GM12891 (cell line): ENCODE data around the gene TRAPPC3.
A peak's percentile ranks its signal among the peaks of the same experiment; 100 is the strongest.
"Not testable (repeated sequence)": the region's sequence is repeated elsewhere in the genome, so short reads cannot be mapped to it uniquely, and the experiment has no call there.

Experiments used
- DNase-seq: peaks from one replicate; pipeline ENCODE4 v3.0.0; 2011; ENCODE audit warnings: low spot score; ENCODE audit not compliant: insufficient read length
- FAIRE-seq: peaks from 2 replicates; lab custom pipeline; 2011; peaks lifted over from hg19 to GRCh38; lab: Jason Lieb, UNC
- PAX5 ChIP-seq: IDR thresholded peaks from 2 replicates; pipeline ENCODE4 v1.6.1; 2011; ENCODE audit warnings: low read length, moderate library complexity, mild to moderate bottlenecking; ENCODE audit not compliant: insufficient read depth, severe bottlenecking
- POLR2A ChIP-seq: IDR thresholded peaks from 2 replicates; pipeline ENCODE4 v1.6.1; 2011; ENCODE audit warnings: low read depth, low read length, control low read depth
- POLR2AphosphoS5 ChIP-seq: IDR thresholded peaks from 2 replicates; pipeline ENCODE4 v1.6.1; 2011; ENCODE audit warnings: low read depth, low read length, control low read depth
- POU2F2 ChIP-seq: IDR thresholded peaks from 2 replicates; pipeline ENCODE4 v1.6.1; 2011; ENCODE audit warnings: low read depth, mild to moderate bottlenecking, control low read depth, low read length, moderate library complexity
- SPI1 ChIP-seq: IDR thresholded peaks from 2 replicates; pipeline ENCODE4 v1.6.1; 2011; ENCODE audit warnings: low read depth, low read length, control low read depth
- TAF1 ChIP-seq: IDR thresholded peaks from 2 replicates; pipeline ENCODE4 v1.6.1; 2011; ENCODE audit warnings: low read depth, low read length, control low read depth

Gene TRAPPC3

DNA sequence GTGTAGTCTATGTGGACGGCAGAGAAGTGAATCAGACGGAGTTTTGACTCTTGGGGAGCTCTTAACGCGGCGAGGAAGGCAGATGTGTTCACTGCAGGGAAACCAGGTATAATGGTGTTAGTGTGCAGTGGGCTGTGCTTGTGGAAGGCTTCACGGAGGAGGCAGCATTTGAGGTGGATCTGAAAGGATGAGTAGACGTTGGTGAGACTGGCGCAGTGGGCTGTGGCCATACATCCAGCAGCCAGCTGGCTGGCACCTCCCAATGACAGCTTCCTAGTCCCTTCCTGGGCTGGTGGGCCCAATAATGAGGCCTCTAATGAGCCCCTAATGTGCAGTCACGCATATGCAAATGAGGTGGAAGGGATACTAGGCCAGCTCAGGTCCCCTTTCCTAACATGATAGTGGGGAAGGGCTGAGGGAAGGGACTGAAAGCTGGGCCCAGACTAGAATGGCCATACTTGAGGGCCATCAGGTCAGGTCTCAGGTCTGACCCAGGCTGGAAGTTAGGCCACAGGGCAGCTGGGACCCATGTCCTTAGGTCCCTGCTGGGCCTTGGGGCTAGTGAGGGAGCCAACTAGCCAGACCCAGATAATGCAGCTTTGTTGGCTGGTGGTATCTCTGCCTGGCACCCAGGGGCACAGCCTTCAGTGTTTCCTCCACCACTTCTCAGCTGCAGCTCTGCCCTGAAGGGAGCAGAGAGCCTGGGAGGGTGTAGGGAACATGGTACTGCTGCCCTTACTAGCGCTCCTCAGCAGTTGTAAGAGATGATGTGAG is 10.5 kb upstream of the TRAPPC3 start:
- FAIRE-seq, result no peak

DNA sequence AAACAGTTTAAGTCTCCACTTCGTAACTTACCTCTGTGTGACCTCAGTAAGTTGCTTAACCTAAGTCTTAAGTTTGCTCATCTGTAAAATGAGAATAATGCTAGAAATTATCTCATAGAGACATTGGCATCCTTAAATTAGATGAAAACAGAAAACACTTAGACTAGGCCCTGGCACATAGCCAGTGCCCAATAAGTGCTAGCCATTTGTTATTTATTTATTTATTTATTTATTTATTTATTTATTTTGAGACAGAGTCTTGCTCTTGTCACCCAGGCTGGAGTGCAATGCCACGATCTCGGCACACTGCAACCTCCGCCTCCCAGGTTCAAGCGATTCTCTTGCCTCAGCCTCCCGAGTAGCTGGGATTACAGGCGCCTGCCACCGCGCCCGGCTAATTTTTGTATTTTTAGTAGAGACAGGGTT is 9.6 kb upstream of the TRAPPC3 start:
- not testable (repeated sequence) for FAIRE-seq, DNase-seq

More for the DNA sequence above, 10.5 kb upstream of the TRAPPC3 start:
- TF ChIP-seq TAF1 (no peak), SPI1 (no peak), POLR2AphosphoS5 (peak; percentile 20), POU2F2 (peak; percentile 88)
- DNase-seq, result no peak

DNA sequence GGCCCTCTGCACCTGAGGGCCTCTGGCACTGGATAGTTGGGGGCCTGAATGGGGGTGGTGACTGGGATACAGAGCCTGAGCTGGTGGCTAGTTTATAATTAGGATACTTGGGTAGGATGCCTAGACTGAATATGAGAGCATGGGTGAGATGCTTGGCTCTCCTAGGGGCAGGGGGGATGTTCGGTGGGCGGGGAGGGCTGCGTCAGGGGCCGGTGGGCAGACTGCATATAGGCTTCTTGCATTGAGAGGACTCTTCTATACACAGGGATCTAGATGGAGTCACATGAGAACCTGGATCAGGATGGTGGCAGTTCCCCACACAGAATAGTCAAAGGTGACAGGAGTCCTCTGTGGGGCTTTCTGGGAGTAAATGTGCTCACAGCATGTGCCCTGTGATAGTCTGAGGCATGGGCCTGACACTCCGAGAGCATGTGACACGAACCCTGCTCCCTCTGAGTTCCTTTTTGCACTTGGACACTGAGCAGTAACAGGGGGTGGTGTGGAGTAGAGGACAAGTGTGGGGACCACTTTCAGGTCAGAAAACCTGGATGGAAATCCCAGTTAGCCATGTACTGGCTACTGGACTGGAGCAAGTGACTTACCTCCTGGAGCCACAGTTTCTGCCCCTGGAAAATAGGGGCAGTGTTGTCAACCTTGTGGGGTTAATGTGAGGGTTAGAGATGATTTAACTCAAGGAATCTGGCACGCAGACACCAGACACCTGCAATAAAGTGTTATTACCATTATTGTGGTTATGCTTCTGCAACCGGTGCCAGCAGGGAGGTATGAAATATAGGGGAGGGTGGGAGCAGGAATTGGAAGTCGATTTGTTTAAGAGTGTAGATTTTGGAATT is 8.9 kb upstream of the TRAPPC3 start:
- TF ChIP-seq PAX5 (no peak), POLR2AphosphoS5 (no peak), SPI1 (no peak), TAF1 (no peak), POLR2A (no peak), POU2F2 (no peak)
- FAIRE-seq, result no peak
- no peak for DNase-seq

DNA sequence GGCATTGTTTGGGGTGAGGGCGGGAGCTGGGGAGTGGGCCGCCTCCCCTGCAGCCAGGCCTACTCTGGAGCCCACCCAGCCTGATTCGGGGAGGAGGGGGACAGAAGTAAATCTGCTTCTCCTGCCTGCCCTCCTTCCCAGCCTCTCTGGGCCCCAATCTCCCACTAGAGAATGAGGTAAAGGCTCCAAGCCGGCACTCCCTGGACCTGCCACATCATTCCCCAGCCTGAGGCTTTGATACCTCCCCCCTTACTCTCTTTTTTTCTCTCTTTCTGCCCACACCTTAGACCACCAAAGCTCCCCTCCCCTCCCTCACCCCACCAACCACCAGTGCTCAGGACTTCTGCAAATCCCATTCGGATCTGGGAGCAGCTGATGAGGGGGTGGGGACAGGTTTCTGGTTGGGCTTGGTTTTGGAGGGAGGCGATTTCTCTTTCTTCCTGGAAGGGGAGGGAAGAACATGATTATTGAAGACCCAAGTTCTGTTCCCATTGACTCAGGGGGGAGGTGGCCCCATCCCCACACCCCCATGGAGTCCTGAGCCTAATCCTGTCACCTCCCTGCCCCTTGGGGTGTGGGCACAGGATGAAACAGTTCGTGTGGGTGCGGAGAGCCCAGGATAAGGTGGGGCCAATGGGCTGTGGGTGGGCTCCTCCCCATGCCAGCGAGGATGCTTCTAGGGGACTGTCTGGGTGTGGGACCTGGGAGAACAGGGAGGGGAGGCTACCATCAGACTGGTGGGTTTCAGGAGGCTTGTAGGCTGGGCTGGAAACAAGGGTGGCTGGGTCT is 8.0 kb upstream of the TRAPPC3 start:
- TF ChIP-seq PAX5 (no peak), POLR2A (no peak), TAF1 (no peak), SPI1 (no peak), POU2F2 (no peak), POLR2AphosphoS5 (no peak)
- DNase-seq (no peak), FAIRE-seq (no peak)

DNA sequence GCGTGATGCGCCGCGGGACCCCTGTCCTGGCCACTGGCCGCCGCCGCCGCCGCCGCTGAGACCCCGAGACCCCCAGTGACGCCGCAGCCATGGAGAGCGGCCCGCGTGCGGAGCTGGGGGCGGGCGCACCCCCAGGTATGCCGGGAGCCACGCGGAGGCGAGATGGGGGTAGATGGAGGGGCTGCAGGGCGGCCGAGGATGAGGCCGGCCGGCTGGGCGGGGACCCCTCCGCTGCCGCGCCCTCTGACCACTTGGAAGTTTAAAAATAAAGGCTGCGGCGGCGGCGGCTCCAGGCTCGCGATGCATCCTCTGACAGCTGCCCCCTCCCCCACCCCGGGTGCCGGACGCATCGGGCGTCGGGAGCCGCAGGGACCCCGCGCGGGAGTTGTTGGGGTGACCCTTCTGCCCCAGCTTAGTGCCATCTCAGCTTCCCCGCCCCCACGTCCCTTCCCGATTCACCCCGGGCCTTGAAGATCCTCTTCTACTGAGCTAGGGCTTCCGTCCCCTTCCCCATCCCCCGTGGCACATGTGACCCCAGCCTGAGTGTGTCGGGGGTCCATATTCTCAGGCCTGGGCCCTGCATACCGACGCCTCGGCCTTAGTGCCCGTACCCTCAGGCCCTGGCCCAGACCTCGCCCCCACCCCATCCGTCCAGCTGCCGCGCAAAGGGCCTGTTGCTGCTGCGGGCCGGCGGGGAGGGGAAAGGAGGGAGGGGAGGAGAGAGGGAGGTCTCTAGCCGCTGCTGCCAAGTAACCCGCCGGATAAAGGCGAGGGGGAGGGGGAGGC is 7.2 kb upstream of the TRAPPC3 start:
- DNase-seq (peak; percentile 64), FAIRE-seq (peak; percentile 69)
- TF ChIP-seq POLR2A, result no peak
- no peak for TF ChIP-seq POU2F2
- no peak for TF ChIP-seq SPI1
- TF ChIP-seq TAF1, result no peak
- TF ChIP-seq POLR2AphosphoS5, result no peak; the same call in 1 of the 2 replicates
- no peak for TF ChIP-seq PAX5

DNA sequence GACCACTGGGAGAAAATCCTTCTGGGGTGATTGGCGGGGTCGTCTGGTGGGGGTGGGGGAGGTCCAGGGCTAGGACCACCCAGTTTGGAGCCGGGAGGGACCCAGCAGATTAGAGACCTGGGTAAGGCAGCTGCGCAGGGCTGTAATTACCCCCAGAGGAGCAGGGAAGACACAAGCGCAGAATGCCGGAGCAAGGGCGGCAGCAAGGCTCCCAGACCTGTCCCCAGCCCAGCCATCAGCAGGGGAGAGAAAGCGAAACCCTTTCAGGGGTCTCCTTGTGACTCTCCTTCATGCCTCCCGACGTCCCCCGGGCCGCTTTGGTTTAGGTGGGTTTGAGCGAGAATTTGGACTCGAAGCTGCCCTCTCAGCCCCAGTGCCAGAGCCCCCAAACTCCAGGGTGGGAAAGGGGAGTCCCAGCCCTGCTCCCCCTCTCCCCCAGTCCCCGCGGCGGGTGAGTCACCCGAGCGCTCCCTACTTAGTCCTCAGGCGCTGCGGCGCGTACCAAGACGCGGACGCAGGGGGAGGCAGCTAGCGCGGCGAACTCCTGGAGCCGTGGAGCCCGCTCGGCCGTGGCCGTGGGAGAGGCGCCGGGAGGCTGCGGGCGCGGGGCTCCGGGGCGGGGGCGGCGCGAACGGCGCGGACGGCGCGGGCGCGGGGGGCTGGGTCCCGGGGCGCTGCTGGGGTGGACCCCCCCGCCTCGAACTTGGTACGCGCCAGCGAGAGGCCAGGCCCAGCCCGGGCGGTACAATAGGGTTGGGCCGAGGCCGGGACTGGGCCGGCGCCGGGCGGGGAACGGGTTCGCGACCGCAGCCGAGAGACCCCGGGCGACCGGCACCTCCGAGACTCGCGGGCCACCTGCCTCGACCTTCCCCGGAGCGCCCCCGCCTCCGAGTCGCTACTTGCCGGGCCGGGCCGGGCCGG is 6.4 kb upstream of the TRAPPC3 start, which contains the start of gene MAP7D1:
MAP7D1 (plus strand) TSS at position 753 of the 921 bp plus-strand sequence. CDS start 258 bp downstream, outside the sequence.
- TF ChIP-seq TAF1 (peak; percentile 22; the same call in 1 of the 2 replicates), POLR2AphosphoS5 (peak; percentile 76), POLR2A (peak; percentile 86), PAX5 (no peak), POU2F2 (no peak), SPI1 (no peak)
- DNase-seq (peak; percentile 73), FAIRE-seq (peak; percentile 87)

DNA sequence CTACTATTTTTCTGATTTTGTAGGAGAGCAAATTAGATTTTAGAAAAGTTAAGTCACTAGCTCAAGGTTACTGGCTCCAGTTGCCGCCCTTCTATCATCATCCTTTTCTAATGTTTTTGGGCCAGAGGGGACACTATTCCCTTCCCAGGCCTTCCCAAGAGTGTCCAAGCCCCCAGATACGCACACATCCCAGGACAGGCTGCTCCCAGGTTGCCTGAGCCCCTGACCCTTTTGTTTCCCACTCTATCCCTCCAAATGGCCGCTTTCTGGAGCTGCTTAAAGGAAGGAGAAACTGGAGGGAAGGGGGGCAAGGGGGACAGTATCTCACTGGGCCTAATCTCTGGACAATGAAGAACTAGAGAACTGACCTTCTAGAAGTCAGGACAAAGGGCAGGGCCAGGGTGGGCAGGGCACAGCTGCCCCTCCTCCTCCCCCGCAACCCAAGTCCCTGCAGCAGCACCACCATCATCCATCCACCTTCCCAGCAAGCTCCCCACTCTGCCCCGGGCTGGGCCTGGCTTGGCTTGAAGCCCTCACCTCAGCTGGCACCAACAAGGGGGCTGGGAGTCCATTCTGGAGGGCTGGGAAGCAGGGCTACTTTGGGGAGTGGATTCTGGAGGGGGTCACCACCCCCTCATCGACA is 5.6 kb upstream of the TRAPPC3 start:
- DNase-seq (no peak), FAIRE-seq (no peak)
- TF ChIP-seq PAX5 (no peak), POU2F2 (no peak), SPI1 (no peak), POLR2A (no peak), POLR2AphosphoS5 (no peak), TAF1 (no peak)

DNA sequence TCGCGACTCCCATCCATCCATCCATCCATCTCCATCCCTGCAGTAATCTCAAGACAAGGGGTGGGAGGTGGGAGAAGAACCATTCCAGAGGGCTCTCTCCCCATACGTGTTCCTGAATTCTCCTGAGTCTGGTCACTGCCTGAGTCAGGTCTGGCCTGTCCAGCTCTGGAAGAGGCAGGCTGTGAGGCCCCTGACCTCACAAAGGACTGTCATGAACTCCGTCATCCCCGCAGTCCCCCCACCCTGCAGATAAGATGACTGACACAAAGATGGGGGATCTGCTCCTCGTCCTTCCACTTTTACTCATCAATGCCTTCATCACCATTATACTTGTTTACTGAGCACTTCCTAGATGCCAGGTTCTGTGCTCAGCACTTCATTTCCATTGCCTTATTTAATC is 5.0 kb upstream of the TRAPPC3 start:
- no peak for TF ChIP-seq POU2F2
- TF ChIP-seq POLR2AphosphoS5, result no peak
- no peak for TF ChIP-seq TAF1
- TF ChIP-seq SPI1, result no peak
- TF ChIP-seq POLR2A, result no peak
- no peak for TF ChIP-seq PAX5
- FAIRE-seq (no peak), DNase-seq (no peak)
